GM20000 (cell line): ENCODE measurements around the gene TMIGD3.

ENCODE experiments used
- DNase-seq: peaks from one replicate; pipeline ENCODE4 v3.0.0; 2012; ENCODE audit warnings: low spot score
- CTCF ChIP-seq: IDR thresholded peaks from 2 replicates; pipeline ENCODE4 v1.5.1; 2012; ENCODE audit warnings: mild to moderate bottlenecking, control low read depth; ENCODE audit errors: extremely low read depth, missing control alignments

The TMIGD3 gene

GRCh38 chr1:111446967-111447892 lies 56.2 kb downstream of the TMIGD3 start:
- DNase-seq: no peak
- TF ChIP-seq CTCF: no peak

- no peak for DNase-seq
- no peak for TF ChIP-seq CTCF
These were observed 56.9 kb downstream of the TMIGD3 start for GRCh38 chr1:111446546-111446945.

GRCh38 chr1:111444031-111444430 lies 59.4 kb downstream of the TMIGD3 start:
- DNase-seq: no peak
- no peak for TF ChIP-seq CTCF

GRCh38 chr1:111442457-111442856 lies 61.0 kb downstream of the TMIGD3 start:
- no peak for DNase-seq
- TF ChIP-seq CTCF: no peak

GRCh38 chr1:111441573-111442192 lies 61.8 kb downstream of the TMIGD3 start:
- peak; percentile 45 for DNase-seq
- TF ChIP-seq CTCF: peak; percentile 65

GRCh38 chr1:111439461-111440351 lies 63.7 kb downstream of the TMIGD3 start:
- no peak for TF ChIP-seq CTCF
- no peak for DNase-seq
